ENCODE measurements around the gene PLOD1. TPM values are rescaled to one million over a fixed set of nuclear protein-coding genes. Genes with fewer than 3 reads are reported as not detected.

The PLOD1 gene
- total and polyA plus RNA-seq, 2 donors (not counting 1 experiment from before 2014, with no cell fraction given) = 10.4 to 13.4 TPM

DNA sequence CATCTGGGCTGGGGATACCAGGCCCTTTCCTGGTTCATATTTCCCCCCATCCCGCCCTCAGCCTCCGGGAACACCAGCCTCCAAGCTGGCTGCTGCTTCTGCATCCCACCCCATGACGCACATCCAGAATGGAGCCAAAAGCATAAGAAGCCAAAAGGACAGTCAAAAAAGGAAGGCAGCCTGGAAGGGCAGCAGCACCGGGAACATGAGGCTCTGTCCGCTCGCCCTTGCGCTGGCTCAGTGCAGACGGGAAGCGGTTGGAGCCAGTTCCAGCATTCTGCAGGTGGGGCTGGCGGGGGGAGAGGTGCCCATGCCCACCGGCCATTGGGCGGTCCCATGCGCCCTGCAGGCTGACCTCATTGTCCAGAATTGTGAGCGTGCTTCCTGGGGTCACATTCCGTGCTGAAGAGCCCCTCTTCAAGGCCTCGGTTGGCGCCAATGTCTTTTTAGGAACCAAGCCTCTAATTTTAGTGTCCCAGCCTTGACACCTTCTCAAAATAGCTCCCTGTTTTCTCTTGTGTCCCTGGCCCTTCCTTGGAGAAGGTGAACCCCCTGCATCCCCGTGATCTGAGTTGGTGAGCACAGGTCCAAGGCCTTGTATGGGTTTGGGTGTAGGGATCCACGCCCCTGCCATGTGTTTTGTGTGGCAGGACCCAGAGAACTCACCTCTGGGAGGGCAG is 47.4 kb upstream of the PLOD1 start:
- Histone ChIP-seq H3K9ac (ENCODE audit: low read length) (no peak overlapping the region), H3K27ac (ENCODE audit: low read length in 2 of 2) (no peak overlapping the region), H2AFZ (ENCODE audit: insufficient read depth, low read depth, low read length, poor library complexity, severe bottlenecking) (no peak overlapping the region), H3K4me1 (ENCODE audit: control insufficient read depth in 2 of 2, insufficient read depth in 2 of 2, low read length in 2 of 2) (no peaks in the 10 kb centered on the region), H3K27me3 (replicated peaks in 1 of 4; ENCODE audit: control extremely low read depth in 1 of 4, control insufficient read depth in 3 of 4, insufficient read depth in 4 of 4, low read length in 3 of 4) (no peaks in the 10 kb centered on the region), H3K4me2 (replicated peaks; ENCODE audit: low read depth, low read length, poor library complexity, severe bottlenecking) (no peak overlapping the region), H3K36me3 (replicated peaks in 1 of 2; ENCODE audit: control extremely low read depth in 1 of 2, control insufficient read depth in 1 of 2, extremely low read depth in 1 of 2, insufficient read depth in 2 of 2, low read length in 1 of 2) (no peaks in the 10 kb centered on the region), H3K9me3 (ENCODE audit: control extremely low read depth in 1 of 3, control insufficient read depth in 2 of 3, insufficient read depth in 1 of 3, low read length in 2 of 3) (no peaks in the 10 kb centered on the region), H3K4me3 (ENCODE audit: control extremely low read depth in 1 of 5, extremely low read depth in 1 of 5, insufficient read depth in 1 of 5, low read depth in 2 of 5, low read length in 4 of 5) (no peak overlapping the region), H3K79me2 (ENCODE audit: control insufficient read depth, insufficient read depth, low read length) (no peaks in the 10 kb centered on the region), H4K20me1 (ENCODE audit: control insufficient read depth, insufficient read depth, low read length, poor library complexity, severe bottlenecking) (no peaks in the 10 kb centered on the region)
- Mint-ChIP-seq H3K4me3 (no peak overlapping the region), H3K27me3 (peaks cover 6% of the 10 kb centered on the region), H3K4me1 (no peaks in the 10 kb centered on the region), H3K27ac (no peak overlapping the region), H3K9me3 (ENCODE audit: insufficient read depth) (no peaks in the 10 kb centered on the region)
- intact Hi-C loops (cut with micrococcal nuclease) = no loop called here
- WGBS (ENCODE audit: insufficient coverage) = 92% methylated on average over 18 of the region's 19 CpGs
- POLR2A ChIA-PET = interaction anchor here (0.6 kb wide), 1 partner anchor 20 kb away, joined by 12 read pairs; no protein-coding TSS in a partner anchor
- DNase-seq = no peak
- ATAC-seq (ENCODE audit: low read depth) = no peak
- TF ChIP-seq EZH2 (IDR thresholded peaks at IDR 0.05; ENCODE audit: borderline replicate concordance, insufficient read depth, low read depth, low read length, poor library complexity, severe bottlenecking) = no peak
- CTCF ChIA-PET = interaction anchor here (0.8 kb wide), 1 partner anchor 48 kb away, joined by 3 read pairs; no protein-coding TSS in a partner anchor

DNA sequence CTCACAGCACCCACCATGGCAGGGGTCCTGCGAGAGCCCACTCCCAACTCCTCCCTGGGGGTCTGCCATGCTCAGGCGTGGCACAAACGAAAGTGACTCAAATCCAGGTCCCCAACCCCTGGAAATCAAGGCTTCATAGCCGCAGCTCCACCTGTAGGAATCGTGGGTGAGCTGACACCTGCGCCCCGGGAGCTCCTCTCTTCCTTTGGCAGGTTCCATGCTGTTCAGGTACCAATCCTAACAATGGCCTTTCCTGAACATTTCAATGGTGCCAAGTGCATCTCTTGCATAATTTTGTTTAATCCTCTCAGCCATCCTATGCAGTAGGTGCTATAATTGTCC is 46.9 kb upstream of the PLOD1 start:
- no peaks in the 10 kb centered on the region for H3K36me3 ChIP-seq (replicated peaks in 1 of 2; ENCODE audit: control extremely low read depth in 1 of 2, control insufficient read depth in 1 of 2, extremely low read depth in 1 of 2, insufficient read depth in 2 of 2, low read length in 1 of 2)
- no peak overlapping the region for H3K4me2 ChIP-seq (replicated peaks; ENCODE audit: low read depth, low read length, poor library complexity, severe bottlenecking)
- no peaks in the 10 kb centered on the region for H3K79me2 ChIP-seq (ENCODE audit: control insufficient read depth, insufficient read depth, low read length)
- no peak for TF ChIP-seq EZH2 (IDR thresholded peaks at IDR 0.05; ENCODE audit: borderline replicate concordance, insufficient read depth, low read depth, low read length, poor library complexity, severe bottlenecking)
- TF ChIP-seq, protein P1, sequence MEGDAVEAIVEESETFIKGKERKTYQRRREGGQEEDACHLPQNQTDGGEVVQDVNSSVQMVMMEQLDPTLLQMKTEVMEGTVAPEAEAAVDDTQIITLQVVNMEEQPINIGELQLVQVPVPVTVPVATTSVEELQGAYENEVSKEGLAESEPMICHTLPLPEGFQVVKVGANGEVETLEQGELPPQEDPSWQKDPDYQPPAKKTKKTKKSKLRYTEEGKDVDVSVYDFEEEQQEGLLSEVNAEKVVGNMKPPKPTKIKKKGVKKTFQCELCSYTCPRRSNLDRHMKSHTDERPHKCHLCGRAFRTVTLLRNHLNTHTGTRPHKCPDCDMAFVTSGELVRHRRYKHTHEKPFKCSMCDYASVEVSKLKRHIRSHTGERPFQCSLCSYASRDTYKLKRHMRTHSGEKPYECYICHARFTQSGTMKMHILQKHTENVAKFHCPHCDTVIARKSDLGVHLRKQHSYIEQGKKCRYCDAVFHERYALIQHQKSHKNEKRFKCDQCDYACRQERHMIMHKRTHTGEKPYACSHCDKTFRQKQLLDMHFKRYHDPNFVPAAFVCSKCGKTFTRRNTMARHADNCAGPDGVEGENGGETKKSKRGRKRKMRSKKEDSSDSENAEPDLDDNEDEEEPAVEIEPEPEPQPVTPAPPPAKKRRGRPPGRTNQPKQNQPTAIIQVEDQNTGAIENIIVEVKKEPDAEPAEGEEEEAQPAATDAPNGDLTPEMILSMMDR (IDR thresholded peaks at IDR 0.05) = no peak
- 96% methylated on average over 7 of the region's 7 CpGs for WGBS (ENCODE audit: insufficient coverage)
- H3K9me3 ChIP-seq (ENCODE audit: control extremely low read depth in 1 of 3, control insufficient read depth in 2 of 3, insufficient read depth in 1 of 3, low read length in 2 of 3) = no peaks in the 10 kb centered on the region
- no peak for DNase-seq
- Mint-ChIP-seq H3K9me3 (ENCODE audit: insufficient read depth) (no peaks in the 10 kb centered on the region), H3K27ac (no peak overlapping the region), H3K27me3 (peaks cover 6% of the 10 kb centered on the region), H3K4me3 (no peak overlapping the region), H3K4me1 (no peaks in the 10 kb centered on the region)
- H2AFZ ChIP-seq (ENCODE audit: insufficient read depth, low read depth, low read length, poor library complexity, severe bottlenecking) = no peak overlapping the region
- no peak for ATAC-seq (ENCODE audit: low read depth)
- H3K27me3 ChIP-seq (replicated peaks in 1 of 4; ENCODE audit: control extremely low read depth in 1 of 4, control insufficient read depth in 3 of 4, insufficient read depth in 4 of 4, low read length in 3 of 4) = no peaks in the 10 kb centered on the region
- H3K4me1 ChIP-seq (ENCODE audit: control insufficient read depth in 2 of 2, insufficient read depth in 2 of 2, low read length in 2 of 2) = no peaks in the 10 kb centered on the region
- H3K4me3 ChIP-seq (ENCODE audit: control extremely low read depth in 1 of 5, extremely low read depth in 1 of 5, insufficient read depth in 1 of 5, low read depth in 2 of 5, low read length in 4 of 5) = no peak overlapping the region
- intact Hi-C loops (cut with micrococcal nuclease) = no loop called here
- no peak overlapping the region for H3K9ac ChIP-seq (ENCODE audit: low read length)
- CTCF ChIA-PET = interaction anchor here (0.8 kb wide), 1 partner anchor 49 kb away, joined by 3 read pairs; no protein-coding TSS in a partner anchor
- no peak overlapping the region for H3K27ac ChIP-seq (ENCODE audit: low read length in 2 of 2)
- POLR2A ChIA-PET = no interaction called here
- no peaks in the 10 kb centered on the region for H4K20me1 ChIP-seq (ENCODE audit: control insufficient read depth, insufficient read depth, low read length, poor library complexity, severe bottlenecking)

Measured in B cell (primary cell).